Cardiac muscle cell (in vitro differentiated cells and primary cell): ENCODE results near the gene DNPEP. TPM values are rescaled to one million over a fixed set of nuclear protein-coding genes. Genes with fewer than 3 reads are reported as not detected.

Experiments used
- DNase-seq, 2 donors: peaks; one replicate each; pipeline versions ENCODE4 v3.0.0 to v3.0.0-alpha.2; 2010 to 2017; ENCODE audit warnings: low read depth in 1 of 2, low spot score in 1 of 2
- H3K27ac ChIP-seq: fragments of 200-600 bp; sonication (generic); 2 replicates; pipeline ENCODE4 v1.5.1; 2016
- H3K27me3 ChIP-seq: fragments of 200-600 bp; sonication (generic); 2 replicates; pipeline ENCODE4 v1.6.0; 2016; ENCODE audit warnings: control low read depth
- H3K36me3 ChIP-seq: fragments of 200-600 bp; sonication (generic); 2 replicates; pipeline ENCODE4 v1.5.1; 2016; ENCODE audit warnings: control low read depth
- H3K4me1 ChIP-seq: fragments of 200-600 bp; sonication (generic); 2 replicates; pipeline ENCODE4 v1.8.1; 2017; ENCODE audit warnings: low read depth, mild to moderate bottlenecking, mixed run types
- H3K4me3 ChIP-seq: fragments of 200-600 bp; sonication (generic); 2 replicates; pipeline ENCODE4 v1.5.1; 2016; ENCODE audit warnings: mild to moderate bottlenecking
- H3K9me3 ChIP-seq: fragments of 200-600 bp; sonication (generic); 2 replicates; pipeline ENCODE4 v1.5.1; 2017; ENCODE audit warnings: low read depth, mild to moderate bottlenecking, control low read depth
- CTCF ChIP-seq: IDR thresholded peaks from 2 replicates; pipeline ENCODE4 v1.5.1; 2012; ENCODE audit warnings: low read depth, mild to moderate bottlenecking, low read length
- polyA plus RNA-seq: library from polyadenylated mRNA; unstranded; fragments of >200 nt; fragmentation: Nextera tagmentation; extraction: Ambion mirVana; gene quantifications from 2 replicates; pipeline ENCODE4 v1.2.1, GENCODE V29; 2016
- total RNA-seq: library from RNA; depleted of rRNA; stranded (reverse); fragments of >200 nt; gene quantifications from 2 replicates; pipeline ENCODE4 v1.2.3, GENCODE V29; 2016

DNPEP gene
- total and polyA plus RNA-seq, 2 experiments from 2014 or later: 67.2 to 117 TPM

- no peaks in the 10 kb centered on the region for H3K27me3 ChIP-seq
- no peak overlapping the region for H3K4me3 ChIP-seq
- DNase-seq: no peak
- peaks cover 8% of the 10 kb centered on the region for H3K4me1 ChIP-seq
- H3K36me3 ChIP-seq: no peaks in the 10 kb centered on the region
- TF ChIP-seq CTCF: no peak
- no peak overlapping the region for H3K27ac ChIP-seq
- H3K9me3 ChIP-seq: no peaks in the 10 kb centered on the region
Observed at GRCh38 chr2:219426534-219427136, 38.9 kb upstream of the DNPEP start.

GRCh38 chr2:219426068-219426443 lies 38.3 kb upstream of the DNPEP start:
- no peak overlapping the region for H3K27ac ChIP-seq
- no peak overlapping the region for H3K4me3 ChIP-seq
- no peak for TF ChIP-seq CTCF
- no peaks in the 10 kb centered on the region for H3K36me3 ChIP-seq
- H3K9me3 ChIP-seq: no peaks in the 10 kb centered on the region
- H3K4me1 ChIP-seq: peaks cover 8% of the 10 kb centered on the region
- no peaks in the 10 kb centered on the region for H3K27me3 ChIP-seq
- no peak for DNase-seq

- Histone ChIP-seq H3K4me1 (peaks cover 6% of the 10 kb centered on the region), H3K9me3 (no peaks in the 10 kb centered on the region), H3K4me3 (no peak overlapping the region), H3K27me3 (no peaks in the 10 kb centered on the region), H3K36me3 (no peaks in the 10 kb centered on the region), H3K27ac (no peak overlapping the region)
- no peak for DNase-seq
- TF ChIP-seq CTCF: no peak
Observed at GRCh38 chr2:219425238-219426067, 37.7 kb upstream of the DNPEP start.

- H3K27ac ChIP-seq: no peak overlapping the region
- no peaks in the 10 kb centered on the region for H3K9me3 ChIP-seq
- no peak overlapping the region for H3K4me3 ChIP-seq
- no peaks in the 10 kb centered on the region for H3K27me3 ChIP-seq
- TF ChIP-seq CTCF: no peak
- no peak for DNase-seq
- H3K36me3 ChIP-seq: no peaks in the 10 kb centered on the region
- H3K4me1 ChIP-seq: peaks cover 13% of the 10 kb centered on the region
Observed at GRCh38 chr2:219423652-219424377, 36.1 kb upstream of the DNPEP start.

- no peak overlapping the region for H3K27ac ChIP-seq
- DNase-seq: no peak
- TF ChIP-seq CTCF: no peak
- no peaks in the 10 kb centered on the region for H3K9me3 ChIP-seq
- H3K36me3 ChIP-seq: no peaks in the 10 kb centered on the region
- peaks cover 14% of the 10 kb centered on the region for H3K4me1 ChIP-seq
- no peak overlapping the region for H3K4me3 ChIP-seq
- no peaks in the 10 kb centered on the region for H3K27me3 ChIP-seq
Observed at GRCh38 chr2:219422952-219423534, 35.3 kb upstream of the DNPEP start.
